Neural cell (in vitro differentiated cells): ENCODE results near the gene ACHE. TPM values are rescaled to one million over a fixed set of nuclear protein-coding genes. Genes with fewer than 3 reads are reported as not detected.

ENCODE experiments used
- H2AFZ ChIP-seq: fragments of 200-600, 300-800 bp; sonication (generic), shearing (Covaris generic); 2 replicates; pipeline ENCODE4 v1.6.0; 2014; ENCODE audit warnings: low read depth, mild to moderate bottlenecking, antibody characterized with exemption, low read length, moderate library complexity
- H3F3A ChIP-seq: fragments of 200-600 bp; shearing (Covaris generic); 2 replicates; pipeline ENCODE4 v1.6.1; 2016; ENCODE audit warnings: mild to moderate bottlenecking, moderate library complexity, mixed read lengths, antibody characterized with exemption, low read length; ENCODE audit not compliant: insufficient read depth, poor library complexity, severe bottlenecking
- H3K27ac ChIP-seq: fragments of 200-600, 300-800 bp; sonication (generic), shearing (Covaris generic); 2 replicates; pipeline ENCODE4 v1.5.1; 2014; ENCODE audit warnings: mild to moderate bottlenecking, low read length, moderate library complexity
- H3K27me3 ChIP-seq: fragments of 300-800, 200-600 bp; sonication (generic), shearing (Covaris generic); 2 replicates; pipeline ENCODE4 v1.6.0; 2014; ENCODE audit warnings: mild to moderate bottlenecking, low read depth, low read length, moderate library complexity; ENCODE audit not compliant: insufficient read depth
- H3K36me3 ChIP-seq: fragments of 300-800, 200-600 bp; sonication (generic), shearing (Covaris generic); 2 replicates; pipeline ENCODE4 v1.5.1; 2014; ENCODE audit warnings: mild to moderate bottlenecking, antibody characterized with exemption, low read length, moderate library complexity; ENCODE audit not compliant: insufficient read depth
- H3K4me2 ChIP-seq: fragments of 300-800, 200-600 bp; sonication (generic), shearing (Covaris generic); 2 replicates; pipeline ENCODE4 v1.6.0; 2014; ENCODE audit warnings: mild to moderate bottlenecking, low read length
- H3K4me3 ChIP-seq: fragments of 300-800, 200-600 bp; sonication (generic), shearing (Covaris generic); 2 replicates; pipeline ENCODE4 v1.5.1; 2014; ENCODE audit warnings: mild to moderate bottlenecking, low read length, moderate library complexity
- H3K79me2 ChIP-seq: fragments of 200-600 bp; shearing (Covaris generic); replicated peaks from 2 replicates; pipeline ENCODE4 v1.6.0; 2014; ENCODE audit warnings: mild to moderate bottlenecking, low read length, moderate library complexity; ENCODE audit not compliant: insufficient read depth
- H3K9ac ChIP-seq: fragments of 300-800, 200-600 bp; sonication (generic), shearing (Covaris generic); 2 replicates; pipeline ENCODE4 v1.6.1; 2016; ENCODE audit warnings: mild to moderate bottlenecking, low read length, mixed read lengths
- H3K9me2 ChIP-seq: fragments of 200-600 bp; shearing (Covaris generic); 2 replicates; pipeline ENCODE4 v1.6.1; 2016; ENCODE audit warnings: mild to moderate bottlenecking, low read length, mixed read lengths; ENCODE audit not compliant: insufficient read depth
- H3K9me3 ChIP-seq: fragments of 200-600, 300-800 bp; sonication (generic), shearing (Covaris generic); 2 replicates; pipeline ENCODE4 v1.6.1; 2016; ENCODE audit warnings: mild to moderate bottlenecking, mixed run types, low read length, moderate library complexity, mixed read lengths
- H4K20me1 ChIP-seq: fragments of 200-600 bp; shearing (Covaris generic); 2 replicates; pipeline ENCODE4 v1.6.1; 2016; ENCODE audit warnings: mild to moderate bottlenecking, mixed run types; ENCODE audit not compliant: insufficient read depth
- CTCF ChIP-seq: fragments of 450-650 bp; IDR thresholded peaks from 2 replicates; pipeline ENCODE4 v1.5.1; 2014; ENCODE audit warnings: antibody characterized with exemption, mild to moderate bottlenecking, moderate library complexity; ENCODE audit not compliant: poor library complexity, severe bottlenecking
- EP300 ChIP-seq: fragments of 450-650 bp; conservative IDR thresholded peaks from 2 replicates; pipeline ENCODE4 v1.6.1; 2014; ENCODE audit warnings: antibody characterized with exemption, mild to moderate bottlenecking, moderate library complexity; ENCODE audit not compliant: poor library complexity, severe bottlenecking
- EZH2 ChIP-seq: fragments of 200-600, 300-800 bp; shearing (Covaris generic), sonication (generic); IDR thresholded peaks from 2 replicates; pipeline ENCODE4 v1.6.1; 2014; ENCODE audit warnings: antibody characterized with exemption, low read length, borderline replicate concordance, mild to moderate bottlenecking; ENCODE audit not compliant: insufficient read depth, poor library complexity, severe bottlenecking
- MXI1 ChIP-seq: fragments of 450-650 bp; conservative IDR thresholded peaks from 2 replicates; pipeline ENCODE4 v1.6.1; 2014; ENCODE audit warnings: antibody characterized with exemption, mild to moderate bottlenecking; ENCODE audit not compliant: poor library complexity, severe bottlenecking
- POLR2AphosphoS5 ChIP-seq: IDR thresholded peaks from 2 replicates; pipeline ENCODE4 v1.6.1; 2012
- RAD21 ChIP-seq: fragments of 450-650 bp; conservative IDR thresholded peaks from 2 replicates; pipeline ENCODE4 v1.6.1; 2014; ENCODE audit warnings: antibody characterized with exemption, mild to moderate bottlenecking, moderate library complexity
- REST ChIP-seq: IDR thresholded peaks from 2 replicates; pipeline ENCODE4 v1.6.1; 2012; ENCODE audit warnings: borderline replicate concordance
- SMC3 ChIP-seq: fragments of 450-650 bp; conservative IDR thresholded peaks from 2 replicates; pipeline ENCODE4 v1.6.1; 2014; ENCODE audit warnings: antibody characterized with exemption, mild to moderate bottlenecking, moderate library complexity; ENCODE audit not compliant: poor library complexity
- TAF1 ChIP-seq: IDR thresholded peaks from 2 replicates; pipeline ENCODE4 v1.6.1; 2012; ENCODE audit warnings: low read depth
- polyA plus RNA-seq: library from polyadenylated mRNA; depleted of rRNA; stranded (reverse); fragments of >200 nt; gene quantifications from 2 replicates; pipeline ENCODE4 v1.2.3, GENCODE V29; 2014

The ACHE gene
- polyA plus RNA-seq, 1 donor from 2014 or later: 12.2 TPM

- Histone ChIP-seq H3K79me2 (no peaks in the 10 kb centered on the region), H4K20me1 (no peaks in the 10 kb centered on the region), H3F3A (no peaks in the 10 kb centered on the region), H2AFZ (no peak overlapping the region), H3K4me3 (no peak overlapping the region), H3K9me3 (no peaks in the 10 kb centered on the region), H3K9ac (no peak overlapping the region), H3K4me2 (no peak overlapping the region), H3K36me3 (no peaks in the 10 kb centered on the region), H3K27me3 (no peaks in the 10 kb centered on the region), H3K27ac (no peak overlapping the region), H3K9me2 (no peaks in the 10 kb centered on the region)
- TF ChIP-seq EP300 (no peak), CTCF (no peak), MXI1 (no peak), REST (no peak), TAF1 (no peak), RAD21 (no peak), POLR2AphosphoS5 (no peak), EZH2 (no peak), SMC3 (no peak)
These were observed 48.3 kb downstream of the ACHE start for GRCh38 chr7:100847360-100847759.

- Histone ChIP-seq H3K79me2 (no peaks in the 10 kb centered on the region), H3K9me3 (no peaks in the 10 kb centered on the region), H3K9me2 (no peaks in the 10 kb centered on the region), H2AFZ (no peak overlapping the region), H3K4me3 (no peak overlapping the region), H3F3A (no peaks in the 10 kb centered on the region), H4K20me1 (no peaks in the 10 kb centered on the region), H3K36me3 (no peaks in the 10 kb centered on the region), H3K9ac (no peak overlapping the region), H3K4me2 (no peak overlapping the region), H3K27me3 (no peaks in the 10 kb centered on the region), H3K27ac (no peak overlapping the region)
- TF ChIP-seq EZH2: no peak
- TF ChIP-seq REST: no peak
- no peak for TF ChIP-seq TAF1
- TF ChIP-seq RAD21: no peak
- no peak for TF ChIP-seq CTCF
- TF ChIP-seq EP300: no peak
- TF ChIP-seq MXI1: no peak
- TF ChIP-seq SMC3: no peak
- TF ChIP-seq POLR2AphosphoS5: no peak
These were observed 55.1 kb downstream of the ACHE start for GRCh38 chr7:100840470-100841100.
